Hair follicular keratinocyte (primary cell): Measurements from ENCODE around the gene ABCA3. TPM values are rescaled to one million over a fixed set of nuclear protein-coding genes. Genes with fewer than 3 reads are reported as not detected.

Experiments
- total RNA-seq: library from RNA; depleted of rRNA; stranded (reverse); fragments of >200 nt; gene quantifications from 2 replicates; pipeline ENCODE4 v1.2.3, GENCODE V29; 2015

ABCA3 gene
- total RNA-seq: 0.16 TPM in 1 of 2 replicates, not detected in the other

DNA sequence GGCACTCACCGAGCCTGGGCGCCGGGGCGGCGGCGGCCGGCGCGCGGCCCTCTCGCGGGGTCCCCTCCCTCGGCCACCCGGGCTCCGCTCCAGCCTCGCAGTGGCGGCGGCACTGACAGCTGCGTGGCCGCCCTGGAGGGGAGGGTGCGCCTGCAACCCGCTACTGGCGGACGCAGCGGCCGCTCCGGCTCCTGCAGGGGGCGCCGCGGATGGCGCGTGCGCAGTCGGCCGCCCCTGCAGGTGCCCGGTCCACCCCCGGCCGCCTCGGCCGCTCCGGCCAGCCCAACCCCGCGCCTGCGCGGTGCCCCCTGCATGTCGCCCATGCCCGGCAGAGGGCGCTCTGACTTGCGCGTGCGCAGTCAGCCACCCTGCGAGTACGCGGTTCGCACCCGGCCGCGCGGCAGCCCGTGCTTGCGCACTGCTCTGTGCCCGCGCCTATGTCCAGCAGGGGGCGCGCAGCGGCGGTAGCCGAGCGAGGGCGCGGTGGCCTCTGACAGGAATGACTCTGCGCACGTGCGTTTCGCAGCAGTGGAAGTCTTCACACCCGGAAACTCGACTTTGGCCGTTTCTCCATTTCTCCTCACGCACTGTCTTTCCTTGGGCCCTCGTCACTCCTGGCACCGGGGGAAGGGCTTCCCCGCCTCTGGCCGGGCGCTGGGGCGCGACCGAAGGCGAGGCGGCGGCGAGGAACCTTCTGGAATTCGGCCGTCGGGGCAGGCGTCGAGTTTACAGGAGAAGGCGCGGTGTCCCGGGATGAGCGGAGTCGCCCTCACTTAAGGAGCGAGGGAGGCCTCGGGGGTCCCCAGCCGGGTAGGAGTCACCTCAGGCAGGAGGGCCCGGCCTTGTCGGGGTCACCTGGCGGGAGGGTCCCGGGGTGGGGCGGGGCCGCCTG lies at the start of gene ABCA3:
TSS of gene ABCA3 (minus strand) at position 165 of the 892 bp plus-strand sequence. CDS start 14,262 bp downstream, outside the sequence.

GRCh38 chr16:2267913-2268666 lies 72.4 kb downstream of the ABCA3 start, which contains the start of gene RNPS1:
RNPS1 (minus strand) TSS chr16:2268126; CDS start chr16:2264643, 3,483 bp downstream.

DNA sequence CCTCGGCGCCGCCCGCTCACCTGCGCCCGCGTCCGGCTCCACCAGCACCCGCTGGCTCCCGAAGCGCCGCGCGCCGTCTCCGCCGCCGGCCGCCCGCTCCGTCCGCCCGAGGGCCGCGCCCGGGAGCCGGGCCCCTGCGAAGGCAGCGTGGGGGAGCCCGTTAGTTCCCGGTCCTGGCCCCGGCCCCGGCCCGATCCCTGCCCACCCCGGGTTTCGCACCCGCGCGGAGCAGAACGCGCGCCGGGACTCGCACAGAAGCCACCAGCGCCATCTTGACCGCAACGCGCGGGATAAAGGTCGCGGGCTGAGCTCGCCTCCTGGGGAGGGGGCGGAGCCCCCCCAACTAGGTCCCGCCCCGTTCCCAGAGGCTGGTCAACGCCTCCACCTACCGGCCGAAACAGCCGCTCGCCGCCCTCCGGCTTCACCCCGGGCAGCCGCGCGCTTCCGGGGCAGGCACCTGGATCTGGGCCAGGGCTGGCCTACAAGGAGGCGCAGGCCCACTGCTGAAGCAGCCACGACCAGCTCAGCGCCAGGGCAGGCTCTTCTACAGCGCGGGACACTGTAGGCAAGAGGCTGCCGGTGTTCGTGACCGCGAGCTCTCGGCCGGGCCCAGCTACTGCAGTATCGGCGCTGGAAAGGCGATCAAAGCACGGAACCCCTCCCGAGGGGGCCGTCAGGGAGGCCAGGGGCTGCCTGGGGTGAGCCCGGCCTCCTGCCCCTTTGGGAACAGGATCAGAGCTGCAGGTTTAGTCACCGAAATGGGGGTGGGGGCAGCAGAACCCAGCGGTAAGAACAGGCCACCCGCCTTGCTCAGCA lies 89.0 kb downstream of the ABCA3 start, which contains the start of gene ECI1:
TSS of gene ECI1 (minus strand) at position 292 of the 816 bp plus-strand sequence. CDS start at position 271, 21 bp downstream.

GRCh38 chr16:2236337-2237101 lies 104.0 kb downstream of the ABCA3 start, which contains the start of gene DNASE1L2:
DNASE1L2 (plus strand) TSS chr16:2236444; CDS start chr16:2236817, 373 bp downstream.

Other genes with a start within 250 kb of the ABCA3 start
- gene PKD1, start 204.8 kb downstream of the ABCA3 start, total RNA-seq: 44.1 and 44.7 TPM in 2 replicates
- not detected in 2 replicates for gene RAB26, start 192.1 kb downstream of the ABCA3 start, total RNA-seq
- gene TRAF7, start 184.9 kb downstream of the ABCA3 start, total RNA-seq: 70.1 and 85.1 TPM in 2 replicates
- under 0.01 and 0.16 TPM in 2 replicates for gene CASKIN1, start 144.1 kb downstream of the ABCA3 start, total RNA-seq
- gene MLST8, start 135.3 kb downstream of the ABCA3 start, total RNA-seq: 94.2 and 110 TPM in 2 replicates
- gene BRICD5, start 129.9 kb downstream of the ABCA3 start, total RNA-seq: 0.55 and 2.0 TPM in 2 replicates
- 18.6 and 24.5 TPM in 2 replicates for gene PGP, start 125.9 kb downstream of the ABCA3 start, total RNA-seq
- 24.7 and 29.4 TPM in 2 replicates for gene E4F1, start 117.1 kb downstream of the ABCA3 start, total RNA-seq
- 0.78 TPM in 1 of 2 replicates, not detected in the other for gene DNASE1L2, start 104.3 kb downstream of the ABCA3 start, total RNA-seq
- 58.9 and 66.1 TPM in 2 replicates for gene ECI1, start 89.1 kb downstream of the ABCA3 start, total RNA-seq
- gene RNPS1, start 72.6 kb downstream of the ABCA3 start, total RNA-seq: 162 and 206 TPM in 2 replicates
- gene CCNF, start 88.7 kb upstream of the ABCA3 start, total RNA-seq: 10.7 and 35.5 TPM in 2 replicates
- gene TEDC2, start 119.4 kb upstream of the ABCA3 start, total RNA-seq: 5.6 and 14.3 TPM in 2 replicates
- not detected in 2 replicates for gene NTN3, start 130.6 kb upstream of the ABCA3 start, total RNA-seq
- 4.1 and 4.9 TPM in 2 replicates for gene TBC1D24, start 134.4 kb upstream of the ABCA3 start, total RNA-seq
- gene ATP6V0C, start 173.2 kb upstream of the ABCA3 start, total RNA-seq: 50.1 and 51.4 TPM in 2 replicates
- gene AMDHD2, start 179.6 kb upstream of the ABCA3 start, total RNA-seq: 12.2 and 24.1 TPM in 2 replicates
- gene CEMP1, start 190.7 kb upstream of the ABCA3 start, total RNA-seq: not detected in 2 replicates
- 11.2 and 13.8 TPM in 2 replicates for gene PDPK1, start 197.3 kb upstream of the ABCA3 start, total RNA-seq